Liver (tissue), 9 donors: ENCODE measurements around the gene LNPK. TPM values are rescaled to one million over a fixed set of nuclear protein-coding genes. Genes with fewer than 3 reads are reported as not detected.

Experiments
- DNase-seq: peaks from one replicate; pipeline ENCODE4 v3.0.0-alpha.2; 2017; ENCODE audit warnings: low spot score
- H3K27ac ChIP-seq, 2 donors: one replicate each; pipeline ENCODE4 v1.7.0; 2013; ENCODE audit warnings: inconsistent platforms in 2 of 2, low read length in 2 of 2, control low read depth in 1 of 2, low read depth in 1 of 2, mild to moderate bottlenecking in 1 of 2
- H3K27me3 ChIP-seq, 4 donors: one replicate each; pipeline versions ENCODE4 v1.6.1 to v1.7.0; 2013; ENCODE audit warnings: low read length in 3 of 4, inconsistent platforms in 1 of 4, mild to moderate bottlenecking in 1 of 4, moderate library complexity in 1 of 4; ENCODE audit not compliant: control insufficient read depth in 4 of 4, insufficient read depth in 4 of 4
- H3K36me3 ChIP-seq, 4 donors: one replicate each; pipeline versions ENCODE4 v1.6.1 to v1.7.0; 2013; ENCODE audit warnings: low read length in 3 of 4, mild to moderate bottlenecking in 3 of 4, low read depth in 1 of 4, moderate library complexity in 1 of 4; ENCODE audit not compliant: control insufficient read depth in 4 of 4, insufficient read depth in 3 of 4
- H3K4me1 ChIP-seq, 4 donors: one replicate each; pipeline versions ENCODE4 v1.6.1 to v1.7.0; 2013; ENCODE audit warnings: low read length in 3 of 4, mild to moderate bottlenecking in 3 of 4, moderate library complexity in 1 of 4; ENCODE audit not compliant: control insufficient read depth in 4 of 4, insufficient read depth in 4 of 4
- H3K4me3 ChIP-seq, 3 donors: one replicate each; pipeline versions ENCODE4 v1.6.1 to v1.7.0; 2013; ENCODE audit warnings: low read length in 3 of 3, control low read depth in 1 of 3, low read depth in 1 of 3, mild to moderate bottlenecking in 1 of 3
- H3K9ac ChIP-seq, 2 donors: one replicate each; pipeline ENCODE4 v1.7.0; 2013; ENCODE audit warnings: low read length in 2 of 2, mild to moderate bottlenecking in 2 of 2, moderate library complexity in 2 of 2, control low read depth in 1 of 2, low read depth in 1 of 2
- H3K9me3 ChIP-seq, 4 donors: one replicate each; pipeline versions ENCODE4 v1.6.1 to v1.7.0; 2013; ENCODE audit warnings: low read length in 3 of 4; ENCODE audit not compliant: control insufficient read depth in 4 of 4
- ATF3 ChIP-seq: IDR thresholded peaks from 2 replicates; pipeline ENCODE4 v1.6.1; 2016; ENCODE audit warnings: antibody characterized with exemption
- CTCF ChIP-seq: fragments of 150-350 bp; IDR thresholded peaks from 2 replicates; pipeline ENCODE4 v1.5.1; 2017; ENCODE audit warnings: improper control_type of control experiment, low read depth, low read length; ENCODE audit not compliant: missing input control
- EGR1 ChIP-seq, 2 donors: IDR thresholded peaks; 2 replicates each; pipeline ENCODE4 v1.6.1; 2016 to 2018; ENCODE audit warnings: antibody characterized with exemption in 2 of 2, low read depth in 2 of 2
- FOXA2 ChIP-seq: IDR thresholded peaks from 2 replicates; pipeline ENCODE4 v1.6.1; 2016; ENCODE audit warnings: antibody characterized with exemption
- GABPA ChIP-seq, 2 donors: IDR thresholded peaks in 1 of 2; conservative IDR thresholded peaks in 1 of 2; 2 replicates each; pipeline ENCODE4 v1.6.1; 2016; ENCODE audit warnings: antibody characterized with exemption in 2 of 2, mild to moderate bottlenecking in 1 of 2, moderate library complexity in 1 of 2
- HNF4A ChIP-seq, 2 donors: conservative IDR thresholded peaks; 2 replicates each; pipeline ENCODE4 v1.6.1; 2016; ENCODE audit warnings: antibody characterized with exemption in 2 of 2, mild to moderate bottlenecking in 2 of 2
- HNF4G ChIP-seq: IDR thresholded peaks from 2 replicates; pipeline ENCODE4 v1.6.1; 2016; ENCODE audit warnings: antibody characterized with exemption
- JUND ChIP-seq, 2 donors: IDR thresholded peaks; 2 replicates each; pipeline ENCODE4 v1.6.1; 2016; ENCODE audit warnings: antibody characterized with exemption in 2 of 2
- MAX ChIP-seq: IDR thresholded peaks from 2 replicates; pipeline ENCODE4 v1.6.1; 2016; ENCODE audit warnings: antibody characterized with exemption
- NR2F2 ChIP-seq: IDR thresholded peaks from 2 replicates; pipeline ENCODE4 v1.6.1; 2016; ENCODE audit warnings: antibody characterized with exemption
- RAD21 ChIP-seq, 2 donors: IDR thresholded peaks; 2 replicates each; pipeline ENCODE4 v1.6.1; 2016; ENCODE audit warnings: antibody characterized with exemption in 2 of 2, mild to moderate bottlenecking in 2 of 2
- REST ChIP-seq: IDR thresholded peaks from 2 replicates; pipeline ENCODE4 v1.6.1; 2016; ENCODE audit warnings: antibody characterized with exemption, mild to moderate bottlenecking
- RXRA ChIP-seq, 2 donors: IDR thresholded peaks; 2 replicates each; pipeline ENCODE4 v1.6.1; 2017 to 2018; ENCODE audit warnings: antibody characterized with exemption in 2 of 2, mild to moderate bottlenecking in 1 of 2
- SP1 ChIP-seq: IDR thresholded peaks from 2 replicates; pipeline ENCODE4 v1.6.1; 2018; ENCODE audit warnings: antibody characterized with exemption, mild to moderate bottlenecking
- TAF1 ChIP-seq: conservative IDR thresholded peaks from 2 replicates; pipeline ENCODE4 v1.6.1; 2016; ENCODE audit warnings: antibody characterized with exemption, mild to moderate bottlenecking
- YY1 ChIP-seq: IDR thresholded peaks from 2 replicates; pipeline ENCODE4 v1.6.1; 2016; ENCODE audit warnings: antibody characterized with exemption, mild to moderate bottlenecking
- WGBS: extraction: QIAGEN DNeasy Blood & Tissue Kit; methylation state at CpG from one replicate; pipeline ENCODE4 v1.1.7; 2013; 5-methylcytosine and 5-hydroxymethylcytosine counted together
- polyA plus RNA-seq, 2 donors: library from polyadenylated mRNA; stranded (reverse) in 1 of 2; unstranded in 1 of 2; fragments of 200-250 nt in 1 of 2; fragments of >200 nt in 1 of 2; fragmentation: Nextera tagmentation in 1 of 2; extraction: Ambion mirVana in 1 of 2; gene quantifications; one replicate each; pipeline versions ENCODE4 v1.2.1 to v1.2.3, GENCODE V29; 2013 to 2015
- total RNA-seq, 2 donors: library from RNA; depleted of rRNA; stranded (reverse); fragments of >200 nt; gene quantifications; one replicate each; pipeline ENCODE4 v1.2.3, GENCODE V29; 2014
- donor health status: healthy.
- donor health status: healthy.
- donor health status: healthy.
- donor health status: healthy.
- donor health status: healthy.

The LNPK gene
- total and polyA plus RNA-seq, 4 donors, result 5.5 to 25.2 (median 11.5) TPM

- Histone ChIP-seq H3K27ac (no peak overlapping the region), H3K4me3 (no peak overlapping the region), H3K4me1 (no peaks in the 10 kb centered on the region), H3K36me3 (no peaks in the 10 kb centered on the region), H3K9me3 (no peaks in the 10 kb centered on the region), H3K27me3 (peaks cover 0 to 5% (median 0%) of the 10 kb centered on the region in 4 donors), H3K9ac (no peak overlapping the region)
- 85% methylated on average over 3 of the region's 3 CpGs for WGBS
- no peak for TF ChIP-seq GABPA (IDR thresholded peaks at IDR 0.05 in 1 of 2, conservative IDR thresholded peaks at IDR 0.05 in 1 of 2)
- no peak for TF ChIP-seq REST
- no peak for TF ChIP-seq JUND (IDR thresholded peaks at IDR 0.05)
- TF ChIP-seq ATF3, result no peak
- no peak for DNase-seq
Measured at GRCh38 chr2:175879679-175880078, 122.4 kb downstream of the LNPK start.

- no peak for DNase-seq
- Histone ChIP-seq H3K36me3 (no peaks in the 10 kb centered on the region), H3K27me3 (peaks cover 0 to 5% (median under 1%) of the 10 kb centered on the region in 4 donors), H3K4me1 (no peaks in the 10 kb centered on the region), H3K27ac (no peak overlapping the region), H3K9me3 (no peaks in the 10 kb centered on the region), H3K4me3 (no peak overlapping the region), H3K9ac (no peak overlapping the region)
- WGBS, result 77% methylated on average over 3 of the region's 3 CpGs
- TF ChIP-seq MAX (no peak), SP1 (no peak), TAF1 (no peak), CTCF (no peak), RXRA (IDR thresholded peaks at IDR 0.05) (no peak)
Measured at GRCh38 chr2:175877845-175878544, 124.1 kb downstream of the LNPK start.

GRCh38 chr2:175874291-175874690 lies 127.8 kb downstream of the LNPK start:
- no peak for DNase-seq
- no peak for TF ChIP-seq CTCF
- no peak for TF ChIP-seq NR2F2
- no peak for TF ChIP-seq FOXA2
- TF ChIP-seq REST, result no peak
- TF ChIP-seq JUND (IDR thresholded peaks at IDR 0.05), result no peak
- TF ChIP-seq SP1, result no peak
- no peak for TF ChIP-seq YY1
- no peak for TF ChIP-seq EGR1 (IDR thresholded peaks at IDR 0.05; ENCODE audit: low read depth in 2 of 2)
- no peak for TF ChIP-seq RAD21 (IDR thresholded peaks at IDR 0.05)
- no peak for TF ChIP-seq HNF4G
- TF ChIP-seq TAF1, result no peak
- TF ChIP-seq HNF4A (conservative IDR thresholded peaks at IDR 0.05), result no peak

More at GRCh38 chr2:175874291-175874690, 127.8 kb downstream of the LNPK start:
- Histone ChIP-seq H3K9me3 (no peaks in the 10 kb centered on the region), H3K36me3 (no peaks in the 10 kb centered on the region), H3K4me1 (no peaks in the 10 kb centered on the region), H3K4me3 (no peak overlapping the region), H3K27me3 (peaks cover 0 to 2% (median 0%) of the 10 kb centered on the region in 4 donors), H3K9ac (no peak overlapping the region), H3K27ac (no peak overlapping the region)
- WGBS, result 74% methylated on average over 3 of the region's 3 CpGs
